ENCODE measurements around the gene NUAK2.

DNA sequence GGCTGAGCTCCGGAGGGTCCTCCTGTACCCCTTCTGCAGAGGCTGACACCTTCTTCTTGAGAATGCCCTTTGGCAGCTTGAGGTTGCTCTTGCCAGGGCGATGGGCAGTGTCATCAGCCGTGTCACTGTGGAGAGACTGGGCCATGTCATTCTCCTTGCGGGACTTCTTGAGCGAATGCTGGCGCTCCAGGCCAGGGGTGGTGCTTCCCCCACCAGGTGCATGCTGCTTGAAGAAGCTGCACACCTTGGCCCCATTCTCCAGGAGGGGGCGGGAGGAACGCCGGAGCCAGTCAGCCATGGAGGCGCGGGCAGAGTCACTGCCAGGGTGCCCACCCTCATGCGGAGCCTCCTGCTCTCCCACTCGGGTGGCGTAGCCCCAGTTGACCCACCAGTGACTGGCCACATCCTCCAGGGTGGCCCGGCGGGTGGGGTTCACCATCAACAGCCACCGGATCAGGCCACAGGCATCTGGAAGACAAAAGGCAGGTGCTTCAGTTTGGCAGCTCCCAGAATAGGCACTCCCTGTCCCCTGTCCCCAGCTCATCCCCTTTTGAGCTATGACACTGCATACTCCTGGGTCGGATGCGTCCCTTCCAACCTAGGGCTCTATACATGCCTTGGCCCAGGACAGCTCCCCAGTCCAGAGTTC, 17.4 kb downstream of the NUAK2 start:
- TF ChIP-seq, protein P1, sequence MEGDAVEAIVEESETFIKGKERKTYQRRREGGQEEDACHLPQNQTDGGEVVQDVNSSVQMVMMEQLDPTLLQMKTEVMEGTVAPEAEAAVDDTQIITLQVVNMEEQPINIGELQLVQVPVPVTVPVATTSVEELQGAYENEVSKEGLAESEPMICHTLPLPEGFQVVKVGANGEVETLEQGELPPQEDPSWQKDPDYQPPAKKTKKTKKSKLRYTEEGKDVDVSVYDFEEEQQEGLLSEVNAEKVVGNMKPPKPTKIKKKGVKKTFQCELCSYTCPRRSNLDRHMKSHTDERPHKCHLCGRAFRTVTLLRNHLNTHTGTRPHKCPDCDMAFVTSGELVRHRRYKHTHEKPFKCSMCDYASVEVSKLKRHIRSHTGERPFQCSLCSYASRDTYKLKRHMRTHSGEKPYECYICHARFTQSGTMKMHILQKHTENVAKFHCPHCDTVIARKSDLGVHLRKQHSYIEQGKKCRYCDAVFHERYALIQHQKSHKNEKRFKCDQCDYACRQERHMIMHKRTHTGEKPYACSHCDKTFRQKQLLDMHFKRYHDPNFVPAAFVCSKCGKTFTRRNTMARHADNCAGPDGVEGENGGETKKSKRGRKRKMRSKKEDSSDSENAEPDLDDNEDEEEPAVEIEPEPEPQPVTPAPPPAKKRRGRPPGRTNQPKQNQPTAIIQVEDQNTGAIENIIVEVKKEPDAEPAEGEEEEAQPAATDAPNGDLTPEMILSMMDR (conservative IDR thresholded peaks at IDR 0.05) = no peak
- TF ChIP-seq ZFX (IDR thresholded peaks at IDR 0.05) = no peak
